HepG2 (cell line): Measurements from ENCODE around the gene VEZF1. TPM values are rescaled to one million over a fixed set of nuclear protein-coding genes. Genes with fewer than 3 reads are reported as not detected.

ENCODE experiments used
- ATAC-seq: fragments of 200-7000 bp; cut with Tn5 transposase; 3 replicates; pipeline ENCODE4 v1.9.1; 2020; ENCODE audit warnings: mild to moderate bottlenecking, moderate library complexity
- BruUV-seq: library from RNA; stranded (reverse); fragments of 400-500 nt; replicated peaks from 2 replicates; lab custom pipeline; 2021; lab: Mats Ljungman, UMichigan
- CTCF ChIA-PET: fragments of 300-600 bp; formaldehyde crosslinking; extraction: SDS; loops from one replicate; lab custom pipeline; 2021; ENCODE audit warnings: low total read pairs, inconsistent platforms, low intra/inter-chr PET ratio; lab: Yijun Ruan, JAX
- POLR2A ChIA-PET: fragments of 350-600 bp; sonication (Branson Sonifier 250); formaldehyde crosslinking; loops from one replicate; lab custom pipeline; 2020; ENCODE audit warnings: antibody characterized with exemption, inconsistent platforms; lab: Yijun Ruan, JAX
- DNase-seq: peaks from one replicate; pipeline ENCODE4 v3.0.0-alpha.2; 2015; ENCODE audit warnings: low spot score
- FAIRE-seq: peaks from 3 replicates; lab custom pipeline; 2011; peaks lifted over from hg19 to GRCh38; lab: Jason Lieb, UNC
- H2AFZ ChIP-seq: one replicate; pipeline ENCODE4 v1.6.1; 2011; ENCODE audit warnings: low read length, inconsistent platforms
- H3K27ac ChIP-seq: fragments of 300-600 bp; 3 replicates; pipeline ENCODE4 v1.8.0; 2011; ENCODE audit warnings: mixed run types, mild to moderate bottlenecking, mixed read lengths, low read length, inconsistent platforms; ENCODE audit not compliant: insufficient read depth; ENCODE audit errors: extremely low read length
- H3K27me3 ChIP-seq, 2 experiments: fragments of 200-600 bp in 1 of 2; 2 replicates in 1 of 2; 3 replicates in 1 of 2; pipeline versions ENCODE4 v1.6.0 to v1.8.0; 2011; ENCODE audit warnings: low read length in 2 of 2, mild to moderate bottlenecking in 2 of 2, moderate library complexity in 2 of 2, inconsistent platforms in 1 of 2; ENCODE audit not compliant: insufficient read depth in 2 of 2, control insufficient read depth in 1 of 2
- H3K36me3 ChIP-seq, 2 experiments: fragments of 200-600 bp in 1 of 2; replicated peaks in 1 of 2; 2 replicates in 1 of 2; 3 replicates in 1 of 2; pipeline versions ENCODE4 v1.5.1 to v1.8.0; 2011; ENCODE audit warnings: low read length in 2 of 2, inconsistent platforms in 1 of 2; ENCODE audit not compliant: insufficient read depth in 2 of 2, control insufficient read depth in 1 of 2
- H3K4me1 ChIP-seq: 2 replicates; pipeline ENCODE4 v1.5.1; 2012; ENCODE audit warnings: low read length, inconsistent platforms; ENCODE audit not compliant: insufficient read depth
- H3K4me2 ChIP-seq: 2 replicates; pipeline ENCODE4 v1.6.0; 2011; ENCODE audit warnings: low read depth, low read length, inconsistent platforms
- H3K4me3 ChIP-seq, 3 experiments: fragments of 200-600 bp in 1 of 3; sonication (generic), shearing (Covaris generic) in 1 of 3; replicated peaks in 1 of 3; 2 replicates each; pipeline ENCODE4 v1.5.1; 2011 to 2016; ENCODE audit warnings: low read length in 3 of 3, inconsistent platforms in 2 of 3, low read depth in 2 of 3, mild to moderate bottlenecking in 2 of 3, control low read depth in 1 of 3, mixed read lengths in 1 of 3; ENCODE audit not compliant: insufficient read depth in 1 of 3
- H3K79me2 ChIP-seq: one replicate; pipeline ENCODE4 v1.6.1; 2011; ENCODE audit warnings: low read length, inconsistent platforms; ENCODE audit not compliant: insufficient read depth
- H3K9ac ChIP-seq: 2 replicates; pipeline ENCODE4 v1.6.0; 2011; ENCODE audit warnings: mild to moderate bottlenecking, low read depth, low read length, inconsistent platforms; ENCODE audit not compliant: insufficient read depth
- H3K9me3 ChIP-seq: 2 replicates; pipeline ENCODE4 v1.5.1; 2012; ENCODE audit warnings: mild to moderate bottlenecking, low read length
- H4K20me1 ChIP-seq: 2 replicates; pipeline ENCODE4 v1.6.0; 2011; ENCODE audit warnings: inconsistent platforms, mild to moderate bottlenecking, low read length, moderate library complexity; ENCODE audit not compliant: insufficient read depth
- BRD4 ChIP-seq: sonication (generic); formaldehyde crosslinking; IDR thresholded peaks from 2 replicates; pipeline ENCODE4 v1.4.0; 2020; ENCODE audit warnings: missing genetic modification reagents
- ELK4 ChIP-seq: sonication (generic); formaldehyde crosslinking; IDR thresholded peaks from 2 replicates; pipeline ENCODE4 v1.9.0; 2021; ENCODE audit warnings: missing genetic modification reagents, borderline replicate concordance
- GFI1 ChIP-seq: sonication (generic); formaldehyde crosslinking; IDR thresholded peaks from 2 replicates; pipeline ENCODE4 v1.5.0; 2020; ENCODE audit warnings: missing genetic modification reagents, mild to moderate bottlenecking, borderline replicate concordance
- KLF13 ChIP-seq: sonication (generic); formaldehyde crosslinking; IDR thresholded peaks from 2 replicates; pipeline ENCODE4 v1.4.0; 2020; ENCODE audit warnings: mild to moderate bottlenecking, missing genetic modification reagents
- NFE2 ChIP-seq: sonication (generic); formaldehyde crosslinking; IDR thresholded peaks from 2 replicates; pipeline ENCODE4 v1.4.0; 2020; ENCODE audit warnings: missing genetic modification reagents
- PCBP1 ChIP-seq: fragments of 200-400 bp; formaldehyde crosslinking; IDR thresholded peaks from 2 replicates; pipeline ENCODE4 v1.6.1; 2017; ENCODE audit warnings: mild to moderate bottlenecking, low read depth, low read length, borderline replicate concordance
- ZNF205 ChIP-seq: IDR thresholded peaks from 2 replicates; pipeline ENCODE4 v1.6.1; 2018; ENCODE audit warnings: missing biosample characterization, missing genetic modification reagents
- ZNF839 ChIP-seq: sonication (generic); formaldehyde crosslinking; IDR thresholded peaks from 2 replicates; pipeline ENCODE4 v1.4.0; 2020; ENCODE audit warnings: missing genetic modification reagents, mild to moderate bottlenecking, borderline replicate concordance
- ZNF850 ChIP-seq: sonication (generic); formaldehyde crosslinking; conservative IDR thresholded peaks from 2 replicates; pipeline ENCODE4 v1.9.0; 2021; ENCODE audit warnings: mild to moderate bottlenecking, missing genetic modification reagents
- WGBS: methylation state at CpG from one replicate; pipeline ENCODE4 v1.1.6; 2017; ENCODE audit warnings: low lambda C conversion rate; 5-methylcytosine and 5-hydroxymethylcytosine counted together
- in situ Hi-C: cut with HindIII; loops from 2 replicates; pipeline ENCODE4 v1.10.0; 2017; ENCODE audit warnings: low pct_unique_long_range_greater_than_20kb; ENCODE audit not compliant: extremely low pct_ligation_motif_present
- intact Hi-C: fragments of 100-400 bp; cut with micrococcal nuclease; formaldehyde crosslinking; loops from one replicate; pipeline ENCODE4 v1.10.0; 2022; ENCODE audit not compliant: unreplicated experiment
- polyA plus RNA-seq, 8 experiments: library from polyadenylated mRNA; depleted of rRNA in 3 of 8; stranded (reverse) in 7 of 8; unstranded in 1 of 8; fragments of >200 nt; fragmentation: Illumina TruSeq in 4 of 8; extraction: Trizol in 4 of 8; gene quantifications; 2 replicates each; pipeline versions ENCODE4 v1.2.1 to v1.2.3, GENCODE V29; 2011 to 2016; ENCODE audit warnings: low read depth in 4 of 8, missing spikeins in 1 of 8, mixed read lengths in 1 of 8; ENCODE audit not compliant: insufficient read depth in 1 of 8
- total RNA-seq, 5 experiments: library from RNA; depleted of rRNA; stranded (reverse); fragments of >200 nt; fragmentation: Illumina TruSeq; extraction: Trizol; gene quantifications; 2 replicates each; pipeline ENCODE4 v1.2.3, GENCODE V29; 2016; ENCODE audit warnings: low read depth in 1 of 5

Gene VEZF1
- total and polyA plus RNA-seq, 2 of the 13 experiments (the other 11 are each of a cell fraction or from before 2014, with no cell fraction given): 45.9 to 49.7 TPM

- WGBS: 65% methylated on average over 26 of the region's 26 CpGs
- H3K9ac ChIP-seq: no peak overlapping the region
- H3K79me2 ChIP-seq: no peaks in the 10 kb centered on the region
- POLR2A ChIA-PET: interaction anchor here (0.7 to 1.4 kb wide), 2 partner anchors 9 to 72 kb away, joined by 3 to 5 read pairs; no protein-coding TSS in a partner anchor
- peaks cover 3 to 35% of the 10 kb centered on the region in 2 experiments; a peak in 4 of 5 replicates for H3K27me3 ChIP-seq
- no peak overlapping the region for H3K4me2 ChIP-seq
- no peak overlapping the region for H3K4me3 ChIP-seq
- H3K9me3 ChIP-seq: no peaks in the 10 kb centered on the region
- intact Hi-C loops (no loop called here), in situ Hi-C loops (no loop called here)
- H2AFZ ChIP-seq: no peak overlapping the region
- no peak for ATAC-seq
- H3K36me3 ChIP-seq: no peaks in the 10 kb centered on the region
- TF ChIP-seq ZNF850 (CRISPR knock-in tag) (no peak), NFE2 (CRISPR knock-in tag) (no peak), ZNF839 (CRISPR knock-in tag) (no peak), GFI1 (no peak), PCBP1 (no peak), KLF13 (CRISPR knock-in tag) (no peak)
- no peak overlapping the region for H3K27ac ChIP-seq
- CTCF ChIA-PET: no interaction called here
- no TSS peak for BruUV-seq
- FAIRE-seq: no peak
- no peaks in the 10 kb centered on the region for H4K20me1 ChIP-seq
- peaks cover 27% of the 10 kb centered on the region for H3K4me1 ChIP-seq
- no peak for DNase-seq
Observed at GRCh38 chr17:57965521-57966160, 22.4 kb downstream of the VEZF1 start.

GRCh38 chr17:57963149-57963511 lies 24.9 kb downstream of the VEZF1 start:
- in situ Hi-C loops (no loop called here), intact Hi-C loops (no loop called here)
- Histone ChIP-seq H3K9ac (no peak overlapping the region), H2AFZ (no peak overlapping the region), H3K4me3 (no peak overlapping the region), H3K27me3 (peaks cover 7 to 51% of the 10 kb centered on the region in 2 experiments; a peak in 4 of 5 replicates), H3K79me2 (no peaks in the 10 kb centered on the region), H3K4me2 (no peak overlapping the region), H3K36me3 (no peaks in the 10 kb centered on the region), H3K4me1 (peaks cover 30% of the 10 kb centered on the region), H3K9me3 (no peaks in the 10 kb centered on the region), H3K27ac (no peak overlapping the region), H4K20me1 (no peaks in the 10 kb centered on the region)
- 64% methylated on average over 6 of the region's 6 CpGs for WGBS
- CTCF ChIA-PET: no interaction called here
- no peak for FAIRE-seq
- no TSS peak for BruUV-seq
- POLR2A ChIA-PET: no interaction called here
- no peak for TF ChIP-seq BRD4 (CRISPR knock-in tag)
- TF ChIP-seq ELK4: no peak
- TF ChIP-seq ZNF205 (CRISPR knock-in tag): no peak
- DNase-seq: no peak
- no peak for ATAC-seq
